AG08395 (cell line): ENCODE measurements around the gene AAMP.
"Not testable (repeated sequence)": the region's sequence is repeated elsewhere in the genome, so short reads cannot be mapped to it uniquely, and the experiment has no call there.

Experiments
- DNase-seq: peaks from one replicate; pipeline ENCODE4 v3.0.0; 2012; ENCODE audit warnings: mixed read lengths, low spot score

AAMP gene, protein sequence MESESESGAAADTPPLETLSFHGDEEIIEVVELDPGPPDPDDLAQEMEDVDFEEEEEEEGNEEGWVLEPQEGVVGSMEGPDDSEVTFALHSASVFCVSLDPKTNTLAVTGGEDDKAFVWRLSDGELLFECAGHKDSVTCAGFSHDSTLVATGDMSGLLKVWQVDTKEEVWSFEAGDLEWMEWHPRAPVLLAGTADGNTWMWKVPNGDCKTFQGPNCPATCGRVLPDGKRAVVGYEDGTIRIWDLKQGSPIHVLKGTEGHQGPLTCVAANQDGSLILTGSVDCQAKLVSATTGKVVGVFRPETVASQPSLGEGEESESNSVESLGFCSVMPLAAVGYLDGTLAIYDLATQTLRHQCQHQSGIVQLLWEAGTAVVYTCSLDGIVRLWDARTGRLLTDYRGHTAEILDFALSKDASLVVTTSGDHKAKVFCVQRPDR

DNA sequence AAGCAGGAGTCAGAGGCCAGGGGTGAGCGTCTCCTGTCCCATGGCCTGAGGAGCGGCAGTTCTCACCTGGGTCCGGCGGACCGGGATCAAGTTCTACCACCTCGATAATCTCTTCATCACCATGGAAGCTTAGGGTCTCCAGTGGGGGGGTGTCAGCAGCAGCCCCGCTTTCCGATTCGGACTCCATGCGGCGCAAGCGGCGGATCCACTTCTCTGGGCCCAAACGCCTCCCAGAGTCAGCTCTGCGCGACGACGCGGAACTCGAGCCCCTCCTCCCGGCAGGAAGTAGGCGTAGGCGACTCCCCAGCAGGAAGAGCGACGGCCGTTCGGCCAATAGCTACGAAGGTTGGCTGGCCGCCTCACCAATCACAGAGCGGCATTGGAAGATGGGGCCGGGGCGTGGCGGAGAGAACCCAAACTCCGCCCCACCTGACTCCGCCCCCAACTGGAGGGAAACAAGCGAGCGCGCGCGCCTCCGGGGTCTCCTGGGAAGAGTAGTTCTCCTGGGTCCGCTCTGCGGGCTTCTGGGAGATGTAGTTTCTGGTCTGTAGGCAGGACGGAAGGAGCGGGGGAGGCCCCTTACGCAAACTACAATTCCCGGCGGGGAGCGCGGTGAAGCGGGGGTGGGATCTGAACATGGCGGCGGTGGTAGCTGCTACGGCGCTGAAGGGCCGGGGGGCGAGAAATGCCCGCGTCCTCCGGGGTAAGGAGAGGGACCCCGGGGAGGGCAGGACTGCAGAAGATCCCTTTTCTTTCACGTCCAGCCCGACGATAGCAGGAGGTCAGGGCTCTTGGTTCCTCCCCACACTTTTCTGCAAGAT is at the start of gene AAMP, which contains the start of gene PNKD:
TSS of gene AAMP (minus strand) at position 238 of the 821 bp plus-strand sequence. CDS start at position 187, 51 bp downstream.
TSS of gene PNKD (plus strand) at position 620 of the 821 bp plus-strand sequence. CDS start at position 637, 17 bp downstream.
- peak; percentile 100 for DNase-seq

DNA sequence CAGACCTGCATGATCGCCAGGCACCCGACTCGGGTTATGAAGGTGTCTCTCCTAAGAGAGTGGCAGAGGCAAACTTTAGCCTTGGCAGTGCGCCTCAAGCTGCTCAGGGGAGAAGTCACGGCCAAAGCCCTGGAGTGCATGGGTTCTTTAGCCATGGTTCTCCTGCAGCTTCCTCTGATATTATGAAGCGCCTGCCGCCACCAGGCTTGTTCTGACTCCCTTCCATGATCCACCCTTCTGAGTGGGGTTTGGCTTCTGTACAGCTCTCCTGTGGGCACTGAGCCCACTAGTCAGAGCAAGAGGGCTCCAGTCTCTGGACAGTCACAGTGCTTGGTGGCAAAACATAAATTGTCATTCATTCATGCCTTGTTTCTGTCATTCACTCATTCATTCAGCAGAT is 48.3 kb upstream of the AAMP start:
- no peak for DNase-seq

DNA sequence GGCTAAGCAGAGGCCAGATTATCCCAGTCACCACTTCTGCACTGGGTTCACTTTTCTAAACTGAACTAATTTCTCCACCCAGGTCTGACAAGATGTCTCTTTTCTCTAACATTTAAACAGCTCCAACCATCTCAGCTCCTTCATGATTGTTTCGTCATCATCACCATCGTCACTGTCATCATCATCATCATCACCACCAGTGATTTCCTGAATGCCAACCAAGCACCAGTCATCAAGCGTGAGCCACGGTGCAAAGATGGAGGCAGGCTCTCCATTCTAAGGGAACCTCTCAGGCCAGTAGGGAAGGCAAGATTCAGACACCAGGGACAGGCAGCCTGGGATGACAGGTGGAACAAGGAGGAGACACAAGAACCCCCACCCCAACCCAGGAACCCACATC is 47.9 kb upstream of the AAMP start:
- DNase-seq, result no peak

DNA sequence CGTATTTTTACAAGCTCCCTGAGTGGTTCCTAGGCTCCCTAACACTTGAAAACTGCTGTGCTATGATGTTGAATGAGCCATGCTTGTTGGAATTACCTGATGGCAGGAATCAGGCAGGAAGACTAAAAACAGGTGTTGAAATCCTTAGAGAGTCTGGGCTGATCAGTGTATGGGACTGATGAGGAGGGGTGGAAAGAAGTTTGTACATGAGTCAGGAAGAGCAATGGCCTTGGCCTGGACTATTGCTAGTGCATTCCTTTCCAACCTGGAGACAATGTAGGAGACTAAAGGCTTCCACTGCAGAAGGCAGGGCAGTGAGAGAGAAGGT is 47.3 kb upstream of the AAMP start:
- no peak for DNase-seq

DNA sequence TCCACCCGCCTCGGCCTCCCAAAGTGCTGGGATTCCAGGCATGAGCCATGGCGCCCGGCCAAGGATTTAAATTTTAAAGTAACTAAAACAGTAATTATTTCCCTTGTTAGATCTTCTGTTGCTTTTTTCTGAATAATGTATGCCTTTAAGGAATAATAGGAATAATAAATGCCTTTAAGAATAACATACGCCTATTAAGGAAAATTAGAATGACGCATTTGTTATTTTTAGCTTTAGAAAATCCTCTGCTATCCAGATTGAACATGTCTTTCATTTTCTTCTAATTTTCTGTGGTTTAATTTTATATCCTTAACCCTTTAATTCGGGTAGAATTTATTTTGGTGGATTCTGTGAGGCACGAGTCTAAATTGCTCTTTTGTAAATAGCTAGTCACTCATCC is 45.5 kb upstream of the AAMP start:
- no peak for DNase-seq

DNA sequence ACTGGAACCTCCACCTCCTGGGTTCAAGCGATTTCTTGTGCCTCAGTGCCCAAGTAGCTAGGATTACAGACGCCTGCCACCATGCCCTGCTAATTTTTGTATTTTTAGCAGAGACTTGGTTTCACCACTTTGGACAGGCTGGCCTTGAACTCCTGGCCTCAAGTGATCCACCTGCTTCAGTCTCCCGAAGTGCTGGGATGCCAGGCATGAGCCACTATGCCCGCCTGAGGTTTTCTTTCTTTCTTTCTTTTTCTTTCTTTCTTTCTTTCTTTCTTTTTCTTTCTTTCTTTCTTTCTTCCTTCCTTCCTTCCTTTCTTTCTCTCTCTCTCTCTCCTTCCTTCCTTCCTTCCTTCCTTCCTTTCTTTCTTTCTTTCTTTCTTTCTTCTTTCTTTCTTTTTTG is 44.8 kb upstream of the AAMP start:
- DNase-seq, result not testable (repeated sequence)

DNA sequence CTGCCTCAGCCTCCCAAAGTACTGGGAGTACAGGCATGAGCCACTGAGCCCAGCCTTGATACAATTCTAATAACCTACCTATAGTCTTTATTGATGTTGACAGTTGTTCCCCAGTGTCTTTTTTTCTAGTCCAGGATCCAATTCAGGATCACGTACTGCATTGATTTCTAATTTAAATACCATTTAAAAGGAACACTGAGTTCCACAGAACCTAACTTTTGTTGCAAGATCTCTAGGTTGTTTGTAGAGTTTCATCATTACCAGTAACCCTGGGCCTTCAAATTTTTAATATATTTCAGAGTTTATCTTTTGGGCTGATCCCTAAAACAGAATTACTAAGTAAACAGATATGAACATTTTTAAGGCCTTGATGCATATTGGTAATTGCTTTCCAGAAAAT is 43.4 kb upstream of the AAMP start:
- DNase-seq, result no peak

DNA sequence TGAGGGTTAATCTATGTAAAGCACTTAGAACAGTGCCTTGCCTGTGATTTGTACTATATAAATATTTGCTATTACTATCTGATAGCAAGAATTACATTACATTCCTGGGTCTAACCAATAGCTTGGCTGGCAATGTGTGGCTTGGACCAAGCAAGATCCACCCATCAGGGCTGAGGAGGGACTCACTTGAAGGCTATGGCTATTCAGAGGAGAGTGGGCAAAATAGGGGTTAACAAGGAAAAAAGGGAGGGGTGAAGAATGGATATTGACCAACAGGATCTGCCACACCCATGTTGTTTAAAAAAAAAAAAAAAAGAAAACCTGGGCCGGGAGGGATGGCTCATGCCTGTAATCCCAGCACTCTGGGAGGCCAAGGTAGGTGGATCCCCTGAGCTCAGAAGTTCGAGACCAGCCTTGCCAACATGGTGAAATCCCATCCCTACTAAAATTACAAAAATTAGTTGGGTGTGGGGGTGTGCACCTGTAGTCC is 42.4 kb upstream of the AAMP start:
- DNase-seq, result no peak

DNA sequence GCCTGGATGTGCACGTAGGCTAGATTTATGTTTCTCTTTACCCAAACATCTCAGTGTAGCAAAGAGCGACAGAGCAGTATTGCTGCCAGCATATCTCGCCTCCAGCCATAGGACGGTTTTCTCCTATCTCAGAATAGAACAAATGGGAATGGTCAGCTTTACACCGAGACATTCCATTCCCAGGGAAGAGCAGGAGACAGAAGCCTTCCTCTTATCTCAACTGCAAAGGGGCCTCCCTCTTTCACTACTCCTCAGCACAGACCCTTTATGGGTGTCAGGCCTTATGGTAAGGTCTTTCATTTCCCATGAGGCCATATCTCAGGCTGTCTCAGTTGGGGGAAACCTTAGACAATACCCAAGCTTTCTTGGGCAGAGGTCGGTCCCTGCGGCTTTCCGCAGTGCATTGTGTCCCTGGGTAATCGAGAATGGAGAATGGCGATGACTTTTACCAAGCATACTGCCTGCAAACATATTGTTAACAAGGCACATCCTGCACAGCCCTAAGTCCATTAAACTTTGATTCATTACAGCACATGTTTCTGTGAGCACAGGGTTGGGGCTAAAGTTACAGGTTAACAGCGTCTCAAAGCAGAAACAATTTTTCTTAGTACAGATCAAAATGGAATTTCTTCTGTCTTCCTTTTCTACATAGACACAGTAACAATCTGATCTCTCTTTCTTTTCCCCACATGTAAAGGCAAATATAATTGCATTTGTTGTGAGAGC is 41.8 kb upstream of the AAMP start:
- not testable (repeated sequence) for DNase-seq

DNA sequence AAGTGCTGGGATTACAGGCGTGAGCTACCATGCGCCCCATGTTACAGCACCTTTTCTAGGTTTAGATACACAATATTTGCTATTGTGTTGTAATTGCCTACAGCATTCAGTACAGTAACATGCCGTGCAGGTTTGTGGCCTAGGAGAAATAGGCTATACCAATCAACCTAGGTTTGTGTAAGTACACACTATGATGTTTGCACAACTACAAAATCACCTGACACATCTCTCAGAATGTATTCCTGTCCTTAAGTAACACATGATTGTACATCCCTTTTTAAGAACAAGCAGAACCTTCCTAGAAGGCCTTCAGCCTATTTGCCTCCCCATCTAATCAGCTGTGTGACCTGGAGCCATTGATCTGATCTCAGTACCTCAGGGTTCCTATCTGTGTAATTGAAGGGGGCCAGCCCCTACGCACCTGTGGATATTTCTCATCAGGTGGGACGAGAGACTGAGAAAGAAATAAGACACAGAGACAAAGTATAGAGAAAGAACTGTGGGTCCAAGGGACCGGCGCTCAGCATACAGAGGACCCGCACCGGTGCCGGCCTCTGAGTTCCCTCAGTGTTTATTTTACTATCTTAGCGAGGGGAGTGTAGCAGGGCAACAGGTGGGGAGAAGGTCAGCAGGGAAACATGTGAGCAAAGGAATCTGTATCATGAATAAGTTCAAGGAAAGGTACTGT is 41.1 kb upstream of the AAMP start:
- DNase-seq, result no peak

DNA sequence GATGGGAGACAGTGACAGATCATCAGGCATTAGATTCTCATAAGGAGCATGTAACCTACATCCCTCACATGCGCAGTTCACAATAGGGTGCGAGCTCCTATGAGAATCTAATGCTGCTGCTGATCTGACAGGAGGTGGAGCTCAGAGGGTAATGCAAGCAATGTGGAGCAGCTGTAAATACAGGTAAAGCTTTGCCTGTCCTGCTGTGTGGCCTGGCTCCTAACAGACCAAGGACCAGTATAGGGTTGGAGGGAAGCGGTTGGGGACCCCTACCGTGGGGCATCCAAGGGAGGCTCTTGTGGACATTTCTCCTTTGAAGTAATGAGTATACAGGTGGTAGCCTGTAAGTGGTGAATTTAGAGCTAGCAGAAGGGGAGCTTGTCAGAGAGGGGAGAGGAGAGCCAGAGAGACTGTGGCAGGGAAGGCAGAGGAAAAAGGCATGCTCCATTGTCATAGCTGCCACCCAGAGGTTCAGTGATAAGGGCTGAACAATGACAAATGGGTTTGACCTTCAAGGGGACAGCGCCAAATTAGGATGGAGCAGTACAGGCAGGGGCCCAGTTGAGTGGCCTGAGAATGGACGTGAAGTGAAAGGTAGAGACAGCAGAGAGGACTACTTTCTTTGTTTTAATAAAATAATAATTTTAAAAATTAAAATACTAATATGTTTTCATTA is 37.6 kb upstream of the AAMP start:
- no peak for DNase-seq

DNA sequence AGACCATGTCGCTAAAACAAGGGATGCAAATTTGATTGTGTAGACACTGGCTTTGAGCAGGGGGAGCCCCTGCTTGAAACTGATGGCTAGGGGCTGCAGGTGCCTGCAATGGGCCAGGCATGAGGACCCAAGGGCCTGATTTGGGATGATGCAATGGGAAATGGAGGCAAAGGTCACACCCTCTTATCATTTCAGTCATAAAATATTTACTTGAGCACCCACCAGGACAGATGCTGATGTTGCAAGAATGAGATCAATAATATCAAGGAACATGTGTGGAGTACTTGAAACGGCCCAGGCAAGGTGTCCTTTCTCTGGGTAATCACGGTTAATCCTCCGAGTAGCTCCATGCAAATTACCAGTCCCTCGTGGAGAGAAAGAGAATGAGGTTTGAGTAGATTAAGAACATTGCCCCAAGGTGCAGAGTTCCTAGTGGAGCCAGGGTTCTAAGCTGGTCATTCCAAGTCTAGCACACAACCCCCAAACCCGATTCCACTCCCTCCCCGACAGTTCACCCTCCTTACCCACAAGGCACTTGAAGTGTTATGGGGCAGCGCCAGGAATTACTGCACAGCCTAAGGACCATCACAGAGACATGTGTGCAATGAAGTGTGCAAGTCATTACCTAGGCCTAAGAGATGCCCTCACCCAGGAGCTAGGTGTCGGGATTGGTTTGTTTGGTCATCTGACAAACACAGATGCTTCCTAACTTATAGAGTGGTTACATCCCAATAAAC is 36.4 kb upstream of the AAMP start:
- DNase-seq, result no peak

DNA sequence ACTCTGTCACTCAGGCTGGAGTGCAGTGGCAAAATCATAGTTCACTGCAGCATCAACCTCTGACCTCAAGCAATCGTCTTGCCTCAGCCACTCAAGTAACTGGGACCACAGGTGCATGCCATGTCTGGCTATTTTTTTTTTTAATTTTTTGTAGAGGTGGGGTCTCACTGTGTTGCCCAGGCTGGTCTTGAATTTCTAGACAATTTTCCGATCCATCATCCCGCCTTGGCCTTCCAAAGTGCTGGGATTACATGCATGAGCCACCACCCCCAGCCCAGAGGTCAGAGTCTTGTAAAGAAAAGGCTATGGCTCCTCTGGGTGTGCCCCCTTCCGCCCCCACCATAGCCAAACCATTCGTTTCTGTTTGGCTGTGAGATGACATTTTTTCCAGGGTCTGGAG is 35.4 kb upstream of the AAMP start:
- no peak for DNase-seq

DNA sequence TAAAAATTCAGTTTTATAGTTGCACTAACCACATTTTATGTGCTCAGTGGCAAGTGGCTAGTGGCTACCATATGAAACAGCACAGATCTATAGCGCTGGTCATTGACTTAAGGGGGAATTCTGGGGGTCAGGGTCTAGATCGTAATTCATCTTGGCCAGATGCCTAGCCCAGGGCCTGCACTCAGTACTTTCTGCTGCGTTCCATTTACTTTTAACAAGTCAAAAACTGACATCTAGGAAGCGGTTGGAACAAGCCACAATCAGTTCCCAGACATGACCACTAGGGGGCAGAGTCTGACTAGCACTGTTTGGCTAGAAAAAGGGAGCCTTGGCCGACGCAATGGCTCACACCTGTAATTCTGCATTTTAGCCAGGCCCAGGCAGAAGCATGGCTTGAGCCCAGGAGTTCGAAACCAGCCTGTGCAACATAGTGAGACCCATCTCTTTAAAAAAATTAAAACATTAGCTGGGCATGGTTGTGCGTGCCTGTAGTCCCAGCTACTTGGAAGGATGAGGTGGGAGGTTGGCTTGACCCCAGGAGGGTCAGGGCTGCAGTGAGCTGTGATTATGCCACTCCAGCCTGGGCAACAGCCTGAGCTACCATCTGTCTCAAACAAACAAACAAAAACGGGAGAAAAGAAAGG is 31.4 kb upstream of the AAMP start:
- DNase-seq, result peak; percentile 63

DNA sequence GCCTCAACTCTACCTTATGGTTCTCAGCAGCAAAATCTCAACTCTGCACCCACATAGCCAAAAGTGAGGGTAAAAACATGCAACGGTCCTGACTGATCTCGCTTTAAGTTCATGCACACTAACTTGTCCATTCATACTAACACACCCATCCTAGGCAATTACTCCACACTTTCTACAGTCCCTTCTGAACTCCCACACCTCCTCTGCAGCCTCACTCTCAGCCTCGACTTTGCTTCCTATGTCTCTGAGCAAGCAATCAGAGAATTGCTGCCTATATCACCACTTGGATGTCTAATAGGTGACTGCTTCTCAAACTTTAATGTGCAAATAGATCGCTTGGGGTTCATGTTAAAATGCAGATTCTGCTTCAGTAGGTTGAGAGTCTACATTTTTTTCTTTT is 30.2 kb upstream of the AAMP start:
- DNase-seq, result no peak

DNA sequence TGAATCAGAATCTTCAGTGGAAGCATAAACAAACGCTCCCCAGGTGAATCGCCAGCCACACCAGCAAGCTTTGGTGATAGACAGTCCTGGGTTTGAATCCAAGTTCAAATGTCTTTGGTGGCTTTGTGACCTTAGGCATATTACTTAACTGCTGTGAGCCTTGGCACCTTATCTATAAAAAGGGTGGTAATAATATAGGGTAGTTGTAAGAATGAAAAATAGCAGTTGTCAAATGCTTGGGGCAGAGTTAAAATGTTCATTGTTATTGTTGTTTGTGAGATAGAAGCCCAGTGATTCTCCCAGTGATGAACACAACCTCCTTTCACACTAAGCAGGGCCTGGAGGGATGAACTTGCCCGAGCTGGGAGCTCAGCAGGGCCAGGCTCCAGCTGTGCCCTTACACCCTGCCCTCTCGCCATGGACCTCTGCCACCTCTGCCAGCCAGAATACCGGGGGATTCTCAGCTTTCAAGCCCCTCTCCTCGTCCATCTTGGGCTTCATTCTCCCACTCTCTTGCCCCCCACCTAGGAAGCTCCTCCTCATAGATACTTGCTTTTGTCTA is 28.5 kb upstream of the AAMP start:
- DNase-seq, result no peak

DNA sequence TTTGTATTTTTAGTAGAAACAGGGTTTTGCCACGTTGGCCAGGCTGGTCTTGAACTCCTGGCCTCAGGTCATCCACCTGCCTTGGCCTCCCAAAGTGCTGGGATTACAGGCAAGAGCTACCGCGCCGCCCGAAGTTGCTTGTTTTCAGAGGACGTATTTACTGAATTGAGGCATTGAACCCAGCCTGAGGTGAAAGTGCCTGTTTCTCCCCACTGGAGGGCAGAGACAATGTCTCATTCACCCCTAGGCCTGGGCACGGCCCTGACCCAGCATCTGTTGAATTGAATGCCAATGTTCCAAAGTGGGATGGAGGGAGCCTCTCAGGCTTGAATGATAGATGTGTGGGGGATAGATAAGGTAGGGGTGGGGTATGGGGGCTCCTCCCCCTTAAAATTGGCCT is 26.9 kb upstream of the AAMP start:
- DNase-seq, result no peak

DNA sequence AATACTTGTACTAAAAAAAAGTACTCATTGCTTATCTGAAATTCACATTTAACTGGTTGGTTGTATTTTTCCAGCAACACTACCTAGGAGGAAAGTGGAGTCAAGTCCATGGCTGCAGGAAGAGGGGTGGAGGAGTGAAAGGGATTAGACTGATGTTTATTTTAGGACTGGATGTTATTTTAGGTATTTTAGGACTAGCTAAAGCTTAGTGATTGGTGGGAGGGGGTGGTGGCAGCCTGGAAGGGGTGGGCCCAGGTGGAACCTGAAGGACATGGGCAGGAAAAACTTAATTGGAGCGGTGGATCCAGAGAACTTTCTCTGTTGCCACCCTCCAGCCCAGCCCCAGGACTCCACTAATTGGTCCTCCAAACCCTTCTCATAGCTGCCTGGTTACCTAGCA is 26.3 kb upstream of the AAMP start:
- no peak for DNase-seq

DNA sequence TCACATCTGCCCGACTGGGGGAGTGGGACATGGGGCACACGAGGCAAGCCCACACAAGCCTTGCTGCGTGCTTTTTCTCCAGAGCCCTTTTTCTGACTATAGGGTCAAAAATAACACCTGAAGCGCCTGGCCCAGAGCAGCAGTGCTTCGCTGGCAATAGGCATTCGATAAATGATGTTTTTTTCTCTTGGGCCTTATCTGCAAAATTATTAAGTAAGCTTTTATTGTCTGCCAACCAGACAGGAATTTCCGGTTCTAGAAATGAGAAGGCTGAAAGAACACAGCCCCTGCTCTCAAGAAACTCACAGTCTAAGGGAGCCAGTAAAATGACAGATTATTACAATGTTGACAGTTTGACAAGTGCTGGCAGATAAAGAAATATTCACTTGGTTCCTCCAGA is 25.1 kb upstream of the AAMP start:
- no peak for DNase-seq
